ENCODE data around the gene EDN2.

Gene EDN2

DNA sequence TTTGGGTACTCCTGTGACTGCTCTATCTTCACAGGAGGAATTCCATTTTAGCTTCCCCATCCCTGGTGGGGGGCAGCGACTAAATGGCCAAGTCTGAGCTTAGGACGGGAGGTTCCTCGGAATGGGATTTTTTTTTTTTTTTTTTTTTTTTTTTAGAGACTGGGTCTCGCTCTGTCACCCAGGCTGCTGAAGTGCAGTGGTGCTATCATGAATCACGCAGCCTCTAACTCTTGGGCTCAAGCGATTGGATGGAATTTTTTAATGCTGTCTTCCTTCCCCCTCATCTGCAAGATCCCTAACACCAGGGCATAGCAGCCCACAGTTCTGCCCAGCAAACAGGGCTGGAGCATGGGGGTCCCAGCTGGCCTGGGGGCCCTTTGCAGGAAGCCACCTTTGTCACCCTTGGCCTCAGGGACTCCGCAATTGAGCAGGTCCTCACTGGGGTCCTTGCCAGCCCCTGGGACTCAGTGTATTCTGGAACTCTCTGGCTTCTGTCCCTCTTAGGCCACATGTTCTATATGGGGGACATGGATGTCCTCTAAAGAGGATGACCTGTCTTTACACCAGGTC lies 13.1 kb upstream of the EDN2 start:
- no peak for DNase-seq

DNA sequence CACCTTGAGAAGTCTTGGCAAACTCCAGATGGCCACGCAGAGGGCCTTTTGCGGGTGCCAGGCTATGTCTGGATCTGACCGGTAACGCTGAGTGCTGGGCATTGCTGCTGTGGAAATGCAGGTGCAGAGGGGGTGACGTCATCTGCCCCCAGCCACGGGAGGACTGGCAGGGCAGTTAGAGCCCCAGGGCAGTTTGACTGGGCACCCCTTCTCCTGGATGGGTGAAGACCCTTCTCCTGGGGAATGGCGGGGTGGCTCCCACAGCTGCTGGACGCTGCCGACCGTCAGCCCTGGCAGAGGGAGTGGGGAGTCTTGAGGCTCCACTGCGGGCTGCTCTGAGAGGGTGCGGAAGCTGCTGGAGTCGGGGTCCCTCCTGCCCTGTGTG lies 12.6 kb upstream of the EDN2 start:
- DNase-seq = no peak

DNA sequence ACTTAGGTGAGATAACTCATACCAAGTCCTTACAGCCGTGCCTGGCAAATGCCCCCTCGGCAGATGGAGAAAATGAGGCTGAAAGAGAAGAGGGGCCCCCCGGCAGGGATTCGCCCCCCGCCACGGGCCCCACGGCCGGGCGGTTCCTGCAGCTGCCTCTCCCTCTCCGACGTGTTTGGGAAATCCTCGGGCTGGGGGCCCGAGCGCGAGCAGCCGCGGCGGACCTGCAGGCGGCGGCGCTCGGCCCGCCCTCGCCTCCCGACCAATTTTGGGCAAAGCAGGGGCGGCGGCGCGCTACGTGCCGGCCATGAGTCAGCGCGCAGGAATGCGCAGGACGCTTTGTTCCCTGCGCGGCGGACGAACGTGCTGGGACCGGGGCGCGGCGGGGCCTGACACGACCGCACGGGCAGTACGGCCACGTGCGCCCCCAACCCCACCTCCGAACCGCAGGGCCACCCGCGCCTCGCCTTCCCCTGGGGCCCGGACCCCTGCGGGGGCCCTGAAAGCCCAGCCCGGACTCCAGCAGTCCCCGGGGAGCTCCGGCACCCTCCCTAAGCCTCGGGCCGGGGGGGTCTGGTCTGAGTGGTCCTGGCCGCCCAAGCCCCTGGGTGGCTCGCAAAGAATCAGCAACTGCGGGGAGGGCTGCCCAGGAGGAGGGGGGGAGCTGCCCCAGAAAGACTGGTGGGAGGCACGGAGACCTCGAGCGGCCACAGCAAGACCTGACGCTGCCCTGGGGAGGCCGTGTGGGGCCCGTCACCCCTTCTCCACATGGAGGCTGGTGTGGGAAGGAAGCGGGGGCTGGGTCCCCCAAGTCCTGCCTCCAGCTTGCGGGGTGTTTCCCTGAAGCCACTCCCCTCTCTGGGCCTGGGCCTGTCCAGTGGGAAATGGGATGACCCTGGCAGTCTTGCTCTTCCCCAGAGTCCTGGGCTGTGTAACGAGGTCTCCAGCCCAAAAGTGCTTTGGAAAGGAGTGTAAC lies 11.9 kb upstream of the EDN2 start:
- DNase-seq = peak; percentile 33

DNA sequence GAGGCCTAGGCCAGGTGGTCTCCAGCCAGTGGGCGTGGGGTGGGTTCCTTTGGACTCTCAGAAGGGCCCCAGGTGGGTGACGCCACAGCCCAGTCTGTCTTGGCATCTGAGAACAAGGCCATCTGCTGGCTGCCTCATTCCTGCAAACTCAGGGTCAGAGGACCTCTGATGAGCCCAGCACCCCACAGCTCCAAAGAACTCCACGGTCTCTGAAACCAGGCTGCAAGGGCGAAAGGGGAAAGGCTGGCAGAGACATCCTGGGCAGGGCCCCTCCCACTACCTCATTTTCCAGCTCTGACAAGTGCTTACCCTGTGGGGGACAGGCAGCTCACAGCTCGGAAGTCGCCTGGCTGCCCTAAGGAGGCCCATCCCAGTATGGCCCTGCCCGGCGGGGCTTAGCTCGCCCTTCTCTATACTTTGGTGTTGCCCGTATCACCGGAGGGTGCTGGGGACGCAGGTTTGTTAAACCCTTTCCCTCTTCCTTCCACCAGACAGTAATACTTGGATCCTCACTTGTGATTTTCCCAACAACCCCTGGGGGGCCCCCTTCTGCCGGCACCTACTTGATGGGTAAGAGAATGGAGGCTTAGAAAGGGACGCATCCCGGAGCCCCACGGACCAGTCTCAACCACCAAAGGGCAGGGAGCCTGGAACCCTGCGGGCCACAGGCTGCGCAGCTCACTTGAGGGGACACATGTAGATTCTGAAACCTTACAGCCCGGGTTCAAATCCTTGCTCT lies 10.9 kb upstream of the EDN2 start:
- DNase-seq = peak; percentile 33

DNA sequence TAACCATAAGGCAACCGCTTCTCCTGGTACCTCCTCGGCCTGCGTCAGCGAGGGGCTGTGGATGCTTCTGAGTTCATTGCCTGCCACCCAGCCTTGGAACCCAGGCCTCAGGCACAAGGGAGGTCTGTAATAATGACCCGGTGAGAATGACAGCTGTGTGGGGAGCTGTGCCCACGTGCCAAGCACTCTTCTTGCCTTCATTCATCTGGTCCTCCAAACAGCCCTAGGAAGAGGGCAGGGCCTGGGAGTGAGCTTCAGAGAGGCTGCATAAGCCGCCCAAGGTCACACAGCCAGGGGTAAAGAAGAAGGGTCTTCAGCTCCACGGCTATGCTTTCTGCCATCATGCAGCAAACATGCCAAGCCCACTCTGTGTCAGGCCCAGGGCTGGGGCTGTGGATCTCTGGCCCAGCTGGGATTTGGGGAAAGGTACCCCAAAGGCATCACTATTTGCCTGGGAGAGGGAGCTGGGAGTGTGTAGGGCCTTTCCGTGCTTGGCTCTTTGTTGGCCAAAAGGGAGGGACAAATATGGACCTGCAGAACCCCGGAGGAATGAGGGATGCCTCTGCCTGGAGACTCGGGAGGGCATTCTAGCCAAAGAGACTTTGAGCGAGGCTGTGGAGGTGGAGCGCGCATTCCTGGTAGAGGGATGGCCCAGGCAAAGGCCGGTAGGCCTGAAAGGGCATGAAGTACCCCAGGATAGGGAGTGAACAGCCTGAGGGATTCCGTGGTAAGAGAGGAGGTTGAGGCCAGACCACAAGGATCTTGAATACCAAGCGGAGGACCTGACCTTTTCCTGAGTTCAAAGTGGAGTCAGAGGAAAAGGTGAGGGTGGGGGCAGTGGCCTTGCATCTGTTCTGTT lies 10.1 kb upstream of the EDN2 start:
- no peak for DNase-seq

DNA sequence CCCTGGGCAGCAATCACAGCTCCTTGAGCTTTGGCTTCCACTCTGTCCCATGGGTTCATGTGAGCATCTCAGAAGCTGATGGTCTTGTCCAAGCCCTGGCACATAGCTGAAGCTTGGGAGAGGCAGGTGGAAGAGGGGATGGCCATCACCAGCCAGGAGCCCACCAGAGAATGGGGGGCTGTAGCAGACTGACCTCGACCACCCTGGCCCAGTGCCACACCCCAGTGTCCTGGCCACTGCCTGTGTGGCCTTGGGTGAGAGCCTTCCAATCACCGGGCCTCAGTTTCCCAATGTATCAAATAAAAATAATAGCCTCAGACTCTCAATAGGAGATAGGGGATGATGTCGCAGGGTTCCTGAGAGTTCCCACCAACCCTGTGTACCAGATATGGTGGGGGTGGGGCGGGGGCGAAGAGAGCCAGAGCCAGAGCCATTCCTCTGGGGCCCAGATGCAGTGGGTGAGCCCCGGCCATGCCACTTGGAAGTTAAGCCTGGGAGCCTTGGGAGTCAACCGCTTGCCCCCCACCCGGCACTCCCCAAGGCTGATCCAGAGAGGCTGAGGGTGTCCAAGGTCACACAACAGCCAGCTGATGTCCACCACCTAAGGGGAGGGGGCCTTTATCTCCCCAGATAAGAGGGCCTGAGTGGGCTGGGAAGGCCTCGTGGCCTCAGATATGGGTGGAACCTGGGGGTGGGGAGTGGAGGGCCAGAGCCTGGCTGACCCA lies 9.3 kb upstream of the EDN2 start:
- no peak for DNase-seq

DNA sequence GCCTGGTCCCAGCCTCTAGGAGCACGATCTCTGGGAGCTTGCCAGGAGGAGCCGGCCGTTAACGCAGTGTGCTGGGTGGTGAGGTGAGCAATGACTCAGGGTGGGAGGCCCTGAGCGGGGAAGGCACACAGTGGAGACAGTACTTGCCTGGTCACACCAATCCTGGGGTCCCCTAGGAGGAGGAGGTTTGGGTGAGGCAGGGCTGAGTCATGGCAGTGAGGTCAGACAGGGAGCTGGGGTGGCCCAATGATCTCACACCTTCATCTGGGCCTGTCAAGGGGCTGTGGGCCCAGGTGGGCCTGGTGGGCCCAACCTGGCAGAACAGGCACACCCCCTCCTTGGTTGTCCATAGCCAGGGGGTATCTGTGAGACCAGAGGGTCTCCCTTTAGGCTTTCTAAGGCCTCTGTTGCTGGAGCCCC lies 8.6 kb upstream of the EDN2 start:
- DNase-seq = no peak

DNA sequence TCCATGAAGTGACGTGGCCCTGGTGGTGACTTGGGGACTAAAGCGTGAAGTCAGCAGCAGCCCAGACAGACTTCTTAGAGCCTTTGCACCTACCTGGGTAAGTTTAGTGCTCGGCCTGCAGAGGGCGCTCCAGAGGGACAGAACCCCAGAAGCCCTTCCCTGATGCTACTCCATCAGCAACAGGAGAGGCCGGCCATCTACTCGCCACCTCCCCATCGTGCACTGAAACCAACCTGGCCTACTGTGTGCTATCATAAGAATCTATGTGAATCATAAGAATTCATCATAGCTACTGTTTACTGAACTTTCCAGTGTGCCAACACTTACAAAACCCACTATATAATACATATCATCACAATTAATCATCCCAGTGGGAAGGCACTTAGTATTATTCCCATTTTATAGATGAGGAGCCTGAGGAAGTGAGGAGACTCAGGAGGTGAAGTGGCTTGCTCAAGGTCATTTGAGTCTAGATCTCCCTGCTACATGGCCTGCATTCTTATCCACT lies 7.9 kb upstream of the EDN2 start:
- DNase-seq = peak; percentile 32

DNA sequence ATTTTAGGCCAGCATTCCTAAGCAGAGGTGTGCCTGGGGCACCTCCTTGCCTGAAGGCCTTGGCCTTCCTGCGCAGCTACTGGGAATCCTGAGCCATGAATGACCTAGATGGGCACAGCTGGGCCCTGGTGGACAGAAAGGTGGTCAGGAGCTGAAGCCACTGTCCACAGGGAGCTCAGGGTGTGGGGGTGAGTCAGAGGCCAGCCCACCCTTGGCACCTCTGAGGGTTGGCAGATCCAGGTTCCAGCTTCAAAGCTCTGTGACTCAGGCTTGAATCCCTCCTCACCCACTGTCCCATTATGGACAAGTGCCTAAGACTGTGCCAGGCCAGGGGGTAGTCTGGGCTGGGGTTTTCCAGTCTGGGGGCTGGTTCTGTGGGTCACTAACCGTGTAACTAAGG lies 6.4 kb upstream of the EDN2 start:
- no peak for DNase-seq

DNA sequence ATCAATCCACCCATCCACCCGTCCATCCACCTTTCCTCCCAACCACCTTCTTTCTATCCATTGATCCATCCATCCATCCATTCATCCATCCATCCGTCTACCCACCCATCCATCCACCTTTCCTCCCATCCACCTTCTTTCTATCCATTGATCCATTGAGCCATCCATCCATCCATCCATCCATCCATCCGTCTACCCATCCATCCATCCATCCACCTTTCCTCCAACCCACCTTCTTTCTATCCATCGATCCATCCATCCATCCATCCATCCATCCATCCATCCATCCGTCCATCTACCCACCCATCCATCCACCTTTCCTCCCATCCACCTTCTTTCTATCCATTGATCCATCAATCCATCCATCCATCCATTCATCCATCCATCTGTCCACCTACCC lies 5.1 kb upstream of the EDN2 start:
- DNase-seq = no peak

DNA sequence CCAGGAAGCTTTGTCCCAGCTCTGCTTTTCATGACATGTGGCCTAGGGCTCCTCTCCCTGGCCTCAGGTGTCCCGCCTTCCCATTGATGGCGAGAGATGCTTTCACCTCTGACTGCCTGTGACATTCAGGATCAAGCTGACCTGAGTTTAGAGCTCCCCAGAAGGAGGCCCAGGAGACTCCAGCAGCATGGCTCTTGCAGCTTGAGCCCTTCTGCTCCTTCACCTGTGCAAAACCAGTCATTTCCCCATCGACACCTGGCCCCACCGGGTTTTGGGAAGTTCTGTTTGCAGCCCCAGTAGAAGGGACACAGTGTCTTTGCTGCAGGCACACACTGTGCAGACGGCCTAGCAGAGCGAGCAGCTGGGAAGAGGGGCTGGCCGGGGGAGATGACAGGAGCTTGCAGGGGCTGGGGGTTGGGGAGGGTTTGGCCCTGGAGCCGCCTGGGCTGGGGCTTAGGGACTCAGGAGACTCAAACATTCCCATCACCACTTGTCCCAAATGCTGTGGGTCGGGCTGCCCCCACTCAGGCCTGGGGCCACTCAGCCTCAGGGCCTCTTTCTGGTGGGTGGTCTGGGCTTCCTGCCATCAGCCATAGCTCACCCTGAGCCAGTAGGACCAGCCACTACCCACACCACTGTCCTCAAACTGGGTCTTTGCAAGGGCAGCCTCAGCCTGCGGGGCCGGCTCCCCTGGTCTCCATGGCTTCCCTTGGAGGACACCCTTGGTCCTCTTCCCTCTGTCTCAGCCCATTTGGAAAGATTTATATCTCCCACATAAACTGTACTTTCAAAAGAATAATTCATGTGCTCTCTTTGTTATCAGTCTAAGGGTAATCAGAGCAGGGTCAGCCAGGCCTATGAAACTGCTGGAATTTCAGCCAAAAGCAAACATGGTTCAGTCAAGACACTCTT lies 3.8 kb upstream of the EDN2 start:
- DNase-seq = peak; percentile 33

DNA sequence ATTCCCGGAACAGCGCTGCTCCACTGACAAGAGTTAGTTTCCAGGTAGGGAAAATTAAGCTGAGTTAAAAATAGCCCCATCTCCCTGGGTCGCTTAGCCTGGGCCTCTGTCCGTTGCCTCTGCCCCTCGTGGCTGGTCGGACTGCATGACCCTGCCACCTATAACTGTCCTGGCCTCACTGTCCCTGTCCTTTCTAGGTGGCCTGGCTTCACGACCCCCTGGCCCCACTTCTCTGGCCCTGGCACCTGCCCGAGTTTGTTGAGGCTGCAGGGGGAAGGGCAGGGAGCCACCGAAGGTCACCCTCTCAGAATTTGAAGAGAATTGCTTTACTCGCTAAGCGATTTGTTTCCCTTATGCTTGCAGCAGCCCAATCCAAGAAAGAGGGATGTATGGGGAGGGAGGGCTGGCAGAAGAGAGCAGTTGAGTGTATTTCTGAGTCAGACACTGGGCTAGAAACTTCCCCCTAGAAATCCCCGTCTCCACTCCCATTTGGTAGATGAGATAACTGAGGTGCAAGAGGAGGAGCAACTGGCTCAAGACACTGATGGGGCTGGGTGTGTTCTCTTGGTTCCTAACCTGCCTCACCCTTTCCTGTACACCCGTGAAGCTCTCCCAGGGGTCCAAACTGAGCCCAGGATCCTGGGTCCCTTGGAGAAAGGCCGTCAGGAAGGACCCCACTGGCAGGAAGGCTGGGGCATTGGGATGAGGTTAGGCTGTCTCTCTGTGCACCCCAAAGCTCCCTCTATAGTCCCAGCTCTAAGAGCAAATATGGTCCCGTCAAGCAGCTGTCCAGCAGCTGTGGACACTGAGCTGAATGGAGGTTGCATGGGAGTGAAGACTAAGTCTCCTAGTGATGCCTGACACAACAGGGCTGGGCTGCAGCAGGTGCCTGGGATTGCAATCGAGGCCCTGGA lies 2.9 kb upstream of the EDN2 start:
- no peak for DNase-seq

DNA sequence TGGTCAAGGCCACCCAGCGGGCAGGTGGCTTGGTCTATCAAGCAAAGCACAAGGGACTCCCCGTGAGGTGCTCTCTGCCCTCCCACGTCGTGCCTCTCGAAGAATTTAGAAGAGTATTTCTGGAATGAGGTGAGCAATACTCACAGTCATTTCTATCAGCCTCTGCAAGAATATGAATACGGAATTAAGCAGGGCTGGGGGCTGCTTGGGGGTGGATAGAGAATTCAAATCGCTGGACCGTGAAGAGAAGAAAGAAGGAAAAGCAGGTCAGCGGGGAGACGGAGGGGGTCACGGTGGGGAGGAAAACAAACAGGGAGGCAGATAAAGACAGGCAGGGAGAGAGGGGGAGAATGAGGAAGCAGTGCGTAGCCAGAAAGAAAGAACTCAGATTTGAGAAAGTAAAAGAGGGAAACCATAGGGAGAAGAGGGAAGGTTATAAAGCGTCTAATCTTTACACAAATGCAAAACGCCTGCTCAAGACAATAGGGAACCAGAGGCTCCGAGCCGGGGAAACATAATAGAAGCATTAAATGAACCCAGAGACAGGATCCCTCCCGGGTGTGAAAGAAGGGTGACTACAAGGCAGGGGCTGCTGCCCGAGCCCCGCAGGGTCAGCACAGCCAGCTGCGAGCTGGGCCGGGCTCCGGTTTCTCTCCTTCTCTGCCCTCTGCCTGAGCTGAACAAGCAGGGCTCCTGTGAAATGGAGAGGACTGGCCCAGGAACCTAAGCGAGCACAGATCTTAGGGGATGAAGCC lies 2.1 kb upstream of the EDN2 start:
- no peak for DNase-seq

DNA sequence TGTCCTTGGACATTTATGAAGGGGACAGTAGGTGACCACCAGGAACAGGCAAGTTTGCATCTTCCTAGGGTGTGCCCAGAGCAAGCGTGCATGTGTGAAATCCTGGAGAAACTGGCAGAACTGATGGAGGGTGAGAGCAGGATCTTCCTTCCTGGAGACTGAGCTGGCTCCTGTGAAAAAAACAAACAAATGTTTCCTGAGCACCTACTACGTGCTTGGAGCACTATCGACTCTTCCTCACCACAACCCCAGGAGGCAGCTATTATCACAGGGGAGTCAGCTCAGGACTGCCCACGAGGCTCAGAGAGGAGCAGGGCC lies 1.5 kb upstream of the EDN2 start:
- no peak for DNase-seq

DNA sequence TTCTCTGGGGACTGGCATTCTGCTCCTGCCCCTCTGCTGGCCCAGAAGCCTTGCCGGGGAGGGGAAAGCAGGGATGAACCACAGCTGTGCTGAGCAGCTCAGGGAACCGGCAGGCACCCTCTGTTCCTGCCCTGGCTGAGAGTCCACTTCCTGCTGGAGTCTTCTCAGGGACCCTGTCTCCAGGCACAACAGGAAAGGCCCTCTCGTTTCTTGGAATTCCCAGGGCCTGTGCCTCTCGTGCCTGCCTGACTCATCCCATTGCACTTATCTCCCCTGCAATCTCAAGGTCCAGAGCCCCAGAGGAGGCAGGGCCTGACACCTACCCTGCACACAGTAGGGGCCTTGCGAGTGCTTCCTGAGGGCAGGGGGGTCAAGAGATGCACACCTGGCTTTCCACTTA lies 1.1 kb upstream of the EDN2 start:
- DNase-seq = no peak

DNA sequence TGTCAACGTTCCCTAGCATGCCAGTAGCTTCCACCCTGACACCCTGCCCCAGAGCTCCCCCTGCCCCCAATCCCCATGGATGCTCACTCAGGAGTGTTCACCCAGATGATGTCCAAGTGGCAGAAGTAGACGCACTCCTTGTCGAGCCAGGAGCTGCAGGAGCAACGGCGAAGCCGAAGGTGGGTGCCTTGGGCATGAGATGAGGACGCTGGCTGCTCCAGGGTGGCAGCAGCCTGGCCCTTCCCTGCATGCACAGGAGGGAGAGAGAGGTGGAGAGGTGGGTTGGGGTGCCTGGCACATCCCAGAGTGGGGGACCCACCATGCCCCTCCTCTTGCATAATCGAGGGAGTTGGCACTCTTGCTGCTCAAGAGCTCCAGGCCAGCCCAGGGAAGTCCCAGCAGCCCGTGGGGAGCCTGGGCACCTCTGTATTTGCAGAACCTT lies 502 bp downstream of the EDN2 start:
- DNase-seq = no peak

DNA sequence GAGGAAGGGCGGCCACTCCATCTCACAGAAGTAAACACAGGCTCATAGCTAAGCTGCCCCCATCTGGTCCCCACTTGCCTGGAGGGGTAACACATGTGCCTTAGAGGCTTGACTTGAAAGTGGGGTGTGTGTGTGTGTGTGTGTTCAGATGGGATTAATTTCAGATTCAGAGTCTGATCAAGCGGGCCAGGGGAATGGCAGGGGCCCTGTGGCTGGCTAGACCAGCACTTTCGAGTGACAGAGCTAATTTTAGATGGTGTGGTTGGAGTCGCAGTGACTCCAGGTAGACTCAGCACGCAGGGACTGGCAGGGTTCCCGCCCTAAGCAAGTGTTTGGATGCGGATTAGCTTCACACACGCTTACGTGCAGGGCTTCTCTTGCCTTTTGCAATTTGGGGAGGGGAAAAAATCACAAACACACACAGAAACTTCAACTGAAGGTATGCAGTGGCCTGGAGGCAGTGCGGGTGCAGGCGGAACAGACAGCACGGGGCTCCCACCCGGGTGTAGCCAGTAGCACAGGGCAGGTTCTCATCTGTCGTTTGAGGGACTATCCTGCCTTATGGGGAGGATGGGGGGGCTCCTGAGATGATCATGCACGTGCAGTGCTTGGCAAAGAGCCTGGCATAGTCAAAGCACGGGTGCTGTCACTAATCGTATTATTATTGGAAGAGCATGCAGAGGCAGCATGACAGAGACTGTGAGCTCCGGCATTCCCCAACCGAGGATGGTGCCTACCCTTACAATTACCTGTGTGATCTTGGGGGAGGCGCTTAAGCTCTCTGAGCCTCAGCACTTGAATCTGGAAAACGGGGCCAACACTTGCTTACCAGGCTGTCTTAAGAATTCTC lies 1.3 kb downstream of the EDN2 start:
- no peak for DNase-seq

Measured in DMS153 (cell line).